ENCODE measurements around the gene AMN. TPM values are rescaled to one million over a fixed set of nuclear protein-coding genes. Genes with fewer than 3 reads are reported as not detected.

Gene AMN
- total RNA-seq, 1 experiment from 2014 or later: 70.7 TPM

- DNase-seq: no peak
- Mint-ChIP-seq H3K4me1 (ENCODE audit: low read depth, unreplicated experiment) (no peaks in the 10 kb centered on the region), H3K4me3 (ENCODE audit: unreplicated experiment) (no peak overlapping the region), H3K27ac (ENCODE audit: unreplicated experiment) (no peak overlapping the region), H3K36me3 (ENCODE audit: insufficient read depth, unreplicated experiment) (peaks cover 55% of the 10 kb centered on the region), H3K27me3 (ENCODE audit: insufficient read depth, unreplicated experiment) (no peaks in the 10 kb centered on the region), H3K9me3 (ENCODE audit: unreplicated experiment) (no peaks in the 10 kb centered on the region)
- POLR2A ChIA-PET: no interaction called here
- intact Hi-C loops (cut with micrococcal nuclease; ENCODE audit: unreplicated experiment): no loop called here
- TF ChIP-seq CTCF (IDR thresholded peaks at IDR 0.05; ENCODE audit: insufficient read depth in 1 of 2, low read depth in 1 of 2, low read length in 1 of 2, severe bottlenecking in 1 of 2, unreplicated experiment in 1 of 2): no peak
- H3K4me1 ChIP-seq: no peaks in the 10 kb centered on the region
- no TSS peak for BruUV-seq (replicated peaks)
- no peak overlapping the region for H3K4me3 ChIP-seq (ENCODE audit: low read depth, low read length)
- H3K27me3 ChIP-seq (replicated peaks; ENCODE audit: control insufficient read depth, insufficient read depth, low read length): no peaks in the 10 kb centered on the region
- no peaks in the 10 kb centered on the region for H3K9me3 ChIP-seq
- CTCF ChIA-PET: no interaction called here
- peaks cover 2% of the 10 kb centered on the region for H3K36me3 ChIP-seq (ENCODE audit: control insufficient read depth, insufficient read depth, low read length)
Measured at GRCh38 chr14:102973706-102974285, 51.3 kb downstream of the AMN start.

GRCh38 chr14:102975662-102976061 lies 53.2 kb downstream of the AMN start:
- Mint-ChIP-seq H3K27ac (ENCODE audit: unreplicated experiment) (no peak overlapping the region), H3K27me3 (ENCODE audit: insufficient read depth, unreplicated experiment) (no peaks in the 10 kb centered on the region), H3K9me3 (ENCODE audit: unreplicated experiment) (no peaks in the 10 kb centered on the region), H3K36me3 (ENCODE audit: insufficient read depth, unreplicated experiment) (peaks cover 50% of the 10 kb centered on the region), H3K4me3 (ENCODE audit: unreplicated experiment) (no peak overlapping the region), H3K4me1 (ENCODE audit: low read depth, unreplicated experiment) (no peaks in the 10 kb centered on the region)
- DNase-seq: no peak
- H3K4me1 ChIP-seq: no peaks in the 10 kb centered on the region
- TF ChIP-seq CTCF (IDR thresholded peaks at IDR 0.05; ENCODE audit: insufficient read depth in 1 of 2, low read depth in 1 of 2, low read length in 1 of 2, severe bottlenecking in 1 of 2, unreplicated experiment in 1 of 2): no peak
- peaks cover 2% of the 10 kb centered on the region for H3K36me3 ChIP-seq (ENCODE audit: control insufficient read depth, insufficient read depth, low read length)
- ChIA-PET CTCF (interaction anchor here (0.6 kb wide), 1 partner anchor 202 kb away, joined by 3 read pairs; no protein-coding TSS in a partner anchor), POLR2A (no interaction called here)
- no peaks in the 10 kb centered on the region for H3K27me3 ChIP-seq (replicated peaks; ENCODE audit: control insufficient read depth, insufficient read depth, low read length)
- H3K9me3 ChIP-seq: no peaks in the 10 kb centered on the region
- no peak overlapping the region for H3K4me3 ChIP-seq (ENCODE audit: low read depth, low read length)
- intact Hi-C loops (cut with micrococcal nuclease; ENCODE audit: unreplicated experiment): no loop called here
- BruUV-seq (replicated peaks): no TSS peak

- BruUV-seq (replicated peaks): no TSS peak
- POLR2A ChIA-PET: no interaction called here
Measured at GRCh38 chr14:102977475-102977874, 55.0 kb downstream of the AMN start.

More at GRCh38 chr14:102977475-102977874, 55.0 kb downstream of the AMN start:
- H3K36me3 Mint-ChIP-seq (ENCODE audit: insufficient read depth, unreplicated experiment): peaks cover 56% of the 10 kb centered on the region
- intact Hi-C loops (cut with micrococcal nuclease; ENCODE audit: unreplicated experiment): no loop called here
- no peak overlapping the region for H3K27ac Mint-ChIP-seq (ENCODE audit: unreplicated experiment)
- no peaks in the 10 kb centered on the region for H3K4me1 Mint-ChIP-seq (ENCODE audit: low read depth, unreplicated experiment)
- no peaks in the 10 kb centered on the region for H3K4me1 ChIP-seq
- H3K27me3 ChIP-seq (replicated peaks; ENCODE audit: control insufficient read depth, insufficient read depth, low read length): no peaks in the 10 kb centered on the region
- H3K4me3 Mint-ChIP-seq (ENCODE audit: unreplicated experiment): no peak overlapping the region
- no peak for DNase-seq
- H3K9me3 Mint-ChIP-seq (ENCODE audit: unreplicated experiment): no peaks in the 10 kb centered on the region
- H3K36me3 ChIP-seq (ENCODE audit: control insufficient read depth, insufficient read depth, low read length): no peaks in the 10 kb centered on the region; the same call in 1 of the 2 replicates
- H3K4me3 ChIP-seq (ENCODE audit: low read depth, low read length): no peak overlapping the region
- no peaks in the 10 kb centered on the region for H3K9me3 ChIP-seq
- no peaks in the 10 kb centered on the region for H3K27me3 Mint-ChIP-seq (ENCODE audit: insufficient read depth, unreplicated experiment)
- TF ChIP-seq CTCF (IDR thresholded peaks at IDR 0.05; ENCODE audit: insufficient read depth in 1 of 2, low read depth in 1 of 2, low read length in 1 of 2, severe bottlenecking in 1 of 2, unreplicated experiment in 1 of 2): no peak
- CTCF ChIA-PET: no interaction called here
